Measurements from ENCODE around the gene MARCO. TPM values are rescaled to one million over a fixed set of nuclear protein-coding genes. Genes with fewer than 3 reads are reported as not detected.

MARCO gene
- total and polyA plus RNA-seq, 2 experiments from 2014 or later, result not detected

GRCh38 chr2:118913131-118913802, 28.7 kb upstream of the MARCO start:
- no peaks in the 10 kb centered on the region for H3F3A ChIP-seq (replicated peaks; ENCODE audit: low read depth)
- no peak for TF ChIP-seq STAT1 (IDR thresholded peaks at IDR 0.05; ENCODE audit: unreplicated experiment)
- TF ChIP-seq, protein P1, sequence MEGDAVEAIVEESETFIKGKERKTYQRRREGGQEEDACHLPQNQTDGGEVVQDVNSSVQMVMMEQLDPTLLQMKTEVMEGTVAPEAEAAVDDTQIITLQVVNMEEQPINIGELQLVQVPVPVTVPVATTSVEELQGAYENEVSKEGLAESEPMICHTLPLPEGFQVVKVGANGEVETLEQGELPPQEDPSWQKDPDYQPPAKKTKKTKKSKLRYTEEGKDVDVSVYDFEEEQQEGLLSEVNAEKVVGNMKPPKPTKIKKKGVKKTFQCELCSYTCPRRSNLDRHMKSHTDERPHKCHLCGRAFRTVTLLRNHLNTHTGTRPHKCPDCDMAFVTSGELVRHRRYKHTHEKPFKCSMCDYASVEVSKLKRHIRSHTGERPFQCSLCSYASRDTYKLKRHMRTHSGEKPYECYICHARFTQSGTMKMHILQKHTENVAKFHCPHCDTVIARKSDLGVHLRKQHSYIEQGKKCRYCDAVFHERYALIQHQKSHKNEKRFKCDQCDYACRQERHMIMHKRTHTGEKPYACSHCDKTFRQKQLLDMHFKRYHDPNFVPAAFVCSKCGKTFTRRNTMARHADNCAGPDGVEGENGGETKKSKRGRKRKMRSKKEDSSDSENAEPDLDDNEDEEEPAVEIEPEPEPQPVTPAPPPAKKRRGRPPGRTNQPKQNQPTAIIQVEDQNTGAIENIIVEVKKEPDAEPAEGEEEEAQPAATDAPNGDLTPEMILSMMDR (conservative IDR thresholded peaks at IDR 0.05; ENCODE audit: low read depth in 2 of 2), result no peak
- no peak for TF ChIP-seq JUNB (IDR thresholded peaks at IDR 0.05; ENCODE audit: unreplicated experiment)
- no peak for TF ChIP-seq ZNF331 (CRISPR knock-in tag; IDR thresholded peaks at IDR 0.05; ENCODE audit: low read depth)
- no peak for TF ChIP-seq EZH2phosphoT487 (IDR thresholded peaks at IDR 0.05; ENCODE audit: unreplicated experiment)
- TF ChIP-seq POLR2AphosphoS5 (IDR thresholded peaks at IDR 0.05; ENCODE audit: low read depth), result no peak

GRCh38 chr2:118913803-118914645, 28.0 kb upstream of the MARCO start:
- H3K9me3 Mint-ChIP-seq, result no peaks in the 10 kb centered on the region
- H3K4me3 Mint-ChIP-seq, result no peak overlapping the region
- H3K27ac ChIP-seq (ENCODE audit: low read depth), result no peak overlapping the region
- no peak overlapping the region for H2AFZ ChIP-seq
- no peak overlapping the region for H3K27ac Mint-ChIP-seq
- no peaks in the 10 kb centered on the region for H3K79me2 ChIP-seq (replicated peaks; ENCODE audit: insufficient read depth)
- H3K4me1 ChIP-seq (ENCODE audit: insufficient read depth), result no peaks in the 10 kb centered on the region
- DNase-seq (ENCODE audit: low spot score), result no peak
- no peaks in the 10 kb centered on the region for H3F3A ChIP-seq (replicated peaks; ENCODE audit: low read depth)
- no peaks in the 10 kb centered on the region for H3K36me3 Mint-ChIP-seq (ENCODE audit: low read depth)
- H3K9me2 ChIP-seq (ENCODE audit: insufficient read depth), result 0 out of 2 replicates have a peak, but pooled peaks cover 4% of the 10 kb centered on the region
- no peak overlapping the region for H3K4me2 ChIP-seq
- H3K4me1 Mint-ChIP-seq, result no peaks in the 10 kb centered on the region
- no peaks in the 10 kb centered on the region for H4K20me1 ChIP-seq (replicated peaks; ENCODE audit: insufficient read depth)
- no peaks in the 10 kb centered on the region for H3K27me3 ChIP-seq (ENCODE audit: insufficient read depth)
- no peak for ATAC-seq
- no peaks in the 10 kb centered on the region for H3K36me3 ChIP-seq (ENCODE audit: insufficient read depth)
- H3K4me3 ChIP-seq, result no peak overlapping the region
- H3K27me3 Mint-ChIP-seq (ENCODE audit: insufficient read depth, low read depth, poor library complexity), result no peaks in the 10 kb centered on the region
- no peak for TF ChIP-seq ZNF114 (CRISPR knock-in tag; IDR thresholded peaks at IDR 0.05)
- TF ChIP-seq, protein P2, sequence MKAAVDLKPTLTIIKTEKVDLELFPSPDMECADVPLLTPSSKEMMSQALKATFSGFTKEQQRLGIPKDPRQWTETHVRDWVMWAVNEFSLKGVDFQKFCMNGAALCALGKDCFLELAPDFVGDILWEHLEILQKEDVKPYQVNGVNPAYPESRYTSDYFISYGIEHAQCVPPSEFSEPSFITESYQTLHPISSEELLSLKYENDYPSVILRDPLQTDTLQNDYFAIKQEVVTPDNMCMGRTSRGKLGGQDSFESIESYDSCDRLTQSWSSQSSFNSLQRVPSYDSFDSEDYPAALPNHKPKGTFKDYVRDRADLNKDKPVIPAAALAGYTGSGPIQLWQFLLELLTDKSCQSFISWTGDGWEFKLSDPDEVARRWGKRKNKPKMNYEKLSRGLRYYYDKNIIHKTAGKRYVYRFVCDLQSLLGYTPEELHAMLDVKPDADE (IDR thresholded peaks at IDR 0.05), result no peak
- no peak for TF ChIP-seq STAT1 (IDR thresholded peaks at IDR 0.05; ENCODE audit: unreplicated experiment)
- no peak for TF ChIP-seq REST (IDR thresholded peaks at IDR 0.05; ENCODE audit: unreplicated experiment)
- TF ChIP-seq POLR2AphosphoS5 (IDR thresholded peaks at IDR 0.05; ENCODE audit: low read depth), result no peak

More at GRCh38 chr2:118913131-118913802, 28.7 kb upstream of the MARCO start:
- H3K27ac ChIP-seq (ENCODE audit: low read depth), result no peak overlapping the region
- Mint-ChIP-seq H3K9me3 (no peaks in the 10 kb centered on the region), H3K36me3 (ENCODE audit: low read depth) (no peaks in the 10 kb centered on the region), H3K4me3 (no peak overlapping the region), H3K27me3 (ENCODE audit: insufficient read depth, low read depth, poor library complexity) (no peaks in the 10 kb centered on the region), H3K27ac (no peak overlapping the region), H3K4me1 (no peaks in the 10 kb centered on the region)
- H3K4me2 ChIP-seq, result no peak overlapping the region
- H3K79me2 ChIP-seq (replicated peaks; ENCODE audit: insufficient read depth), result no peaks in the 10 kb centered on the region
- H3K9me2 ChIP-seq (ENCODE audit: insufficient read depth), result 0 out of 2 replicates have a peak, but pooled peaks cover 4% of the 10 kb centered on the region
- no peaks in the 10 kb centered on the region for H3K4me1 ChIP-seq (ENCODE audit: insufficient read depth)
- no peak overlapping the region for H3K4me3 ChIP-seq
- no peaks in the 10 kb centered on the region for H3K36me3 ChIP-seq (ENCODE audit: insufficient read depth)
- DNase-seq (ENCODE audit: low spot score) (no peak), ATAC-seq (no peak)
- no peaks in the 10 kb centered on the region for H3K27me3 ChIP-seq (ENCODE audit: insufficient read depth)
- H2AFZ ChIP-seq, result no peak overlapping the region
- H4K20me1 ChIP-seq (replicated peaks; ENCODE audit: insufficient read depth), result no peaks in the 10 kb centered on the region
